GM21529 (cell line): ENCODE results near the gene SKI.

Experiments used
- ATAC-seq: cut with Tn5 transposase; IDR thresholded peaks from one replicate; pipeline ENCODE4 v1.9.1; 2021; ENCODE audit not compliant: unreplicated experiment

The SKI gene

DNA sequence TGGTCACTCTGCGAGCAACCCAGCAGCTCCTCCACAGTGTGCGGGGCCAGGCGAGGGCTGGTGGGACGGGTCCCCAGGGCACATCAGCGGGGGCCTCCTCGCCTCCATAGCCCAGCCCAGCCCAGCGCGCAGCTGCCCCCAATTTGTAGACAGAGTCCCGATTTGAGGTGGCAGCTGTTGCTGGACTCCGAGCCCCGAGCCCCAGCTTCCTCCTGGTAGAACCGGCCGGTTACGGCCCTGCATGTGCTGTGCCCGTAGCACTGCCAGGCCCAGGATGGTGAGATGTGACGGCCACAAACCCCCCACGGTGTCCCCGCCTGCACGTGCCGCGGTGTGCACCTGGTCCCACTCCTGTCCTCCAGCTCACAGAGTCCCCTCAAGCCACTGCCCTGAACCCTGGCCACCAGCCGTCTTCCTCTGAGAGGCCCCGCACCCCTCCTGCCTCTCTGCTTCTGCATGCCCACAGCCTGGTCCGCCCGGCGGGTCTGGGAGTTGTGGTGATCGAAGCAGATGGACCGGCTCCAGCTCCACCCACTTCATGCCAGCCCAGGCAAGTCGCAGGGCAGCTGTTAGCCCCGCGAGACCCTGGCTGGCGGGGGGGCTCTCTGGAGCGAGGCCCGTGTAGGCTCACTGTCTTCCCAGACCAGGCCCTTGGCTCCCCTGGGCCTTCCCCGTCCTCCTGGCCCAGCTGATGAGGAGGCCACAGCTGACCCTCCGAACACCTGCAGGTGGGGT lies 107.8 kb downstream of the SKI start:
- no peak for ATAC-seq

DNA sequence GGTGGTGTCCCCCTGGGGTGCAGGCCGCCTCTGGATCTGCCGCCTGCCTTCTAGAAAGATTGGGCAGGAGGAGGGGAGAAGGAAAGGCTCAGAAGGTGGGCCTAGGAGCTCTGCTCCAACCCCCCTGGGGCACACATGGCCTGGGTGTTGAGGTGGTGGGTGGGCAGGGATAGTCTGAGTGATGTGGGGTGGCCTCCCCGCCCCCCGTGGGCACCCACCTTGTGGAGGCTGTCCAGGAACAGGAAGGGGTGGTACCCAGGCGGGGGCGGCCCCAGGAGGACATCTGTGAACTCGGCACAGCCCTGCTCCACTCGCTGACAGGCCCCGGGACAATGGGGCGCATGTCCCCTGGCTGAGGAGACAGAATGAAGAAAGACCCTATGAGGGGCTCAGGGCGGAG lies 108.4 kb downstream of the SKI start:
- no peak for ATAC-seq

- ATAC-seq = no peak
Observed at GRCh38 chr1:2337081-2337480, 109.0 kb downstream of the SKI start.

DNA sequence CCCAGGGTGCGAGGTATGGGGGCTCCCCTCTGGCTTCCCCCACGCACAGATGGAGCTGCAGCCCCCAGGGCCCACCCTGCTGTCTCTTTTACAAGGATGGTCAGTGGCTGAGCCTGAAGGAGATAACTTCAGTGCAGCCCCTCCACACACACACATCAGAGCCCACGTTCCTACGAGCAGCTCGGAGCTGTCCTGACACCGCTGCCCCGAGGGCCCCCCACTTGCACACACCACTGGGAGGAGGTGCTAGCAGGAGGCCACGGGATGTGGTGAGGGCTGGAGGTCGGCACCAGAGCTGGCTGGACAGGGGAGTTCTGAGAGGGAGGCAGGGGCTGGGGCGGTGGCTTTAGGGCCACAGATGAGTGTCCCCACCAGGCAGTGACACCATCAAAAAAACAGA lies 109.4 kb downstream of the SKI start:
- no peak for ATAC-seq

DNA sequence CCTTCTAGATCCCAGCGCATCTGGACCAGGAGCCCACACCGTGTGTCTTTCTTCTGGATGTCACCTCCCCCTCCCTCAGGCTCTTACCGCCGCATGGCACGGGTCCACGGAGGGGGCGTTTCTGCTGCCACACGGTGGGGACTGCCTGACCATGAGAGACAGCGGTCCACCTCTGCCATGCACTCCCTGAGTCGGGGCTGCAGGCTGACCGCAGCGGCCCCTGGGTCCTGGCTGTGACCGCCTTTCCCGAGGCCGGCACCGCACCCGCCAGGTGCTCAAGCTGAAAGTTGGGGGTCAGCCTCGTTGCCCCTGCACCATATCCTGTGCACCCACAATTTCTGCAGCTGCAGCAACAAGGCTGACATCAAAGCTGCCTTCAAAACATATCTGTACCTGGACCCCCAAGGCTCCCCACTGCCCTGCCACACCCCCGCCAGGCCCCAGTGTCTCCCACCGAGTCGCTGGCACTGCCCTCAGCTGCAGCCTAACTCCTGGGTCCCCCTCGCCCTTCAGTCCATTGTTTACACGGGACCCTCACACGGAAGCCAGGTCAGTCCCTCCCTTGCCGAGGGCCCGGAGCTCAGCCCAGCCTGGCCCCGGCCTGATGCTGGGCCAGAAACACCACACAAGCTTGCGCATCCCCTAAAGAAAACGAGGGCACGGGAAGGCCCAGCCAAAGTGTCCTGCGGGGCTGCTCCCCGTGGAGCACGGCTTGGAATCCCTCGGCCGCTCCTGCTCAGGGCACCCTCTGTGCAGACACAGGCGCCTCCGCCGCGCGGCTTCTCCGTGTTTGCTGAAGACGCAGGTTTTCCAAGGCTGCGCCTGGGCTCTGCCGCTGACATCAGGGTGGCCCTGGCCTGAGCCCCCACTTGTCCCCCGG lies 111.3 kb downstream of the SKI start:
- no peak for ATAC-seq

DNA sequence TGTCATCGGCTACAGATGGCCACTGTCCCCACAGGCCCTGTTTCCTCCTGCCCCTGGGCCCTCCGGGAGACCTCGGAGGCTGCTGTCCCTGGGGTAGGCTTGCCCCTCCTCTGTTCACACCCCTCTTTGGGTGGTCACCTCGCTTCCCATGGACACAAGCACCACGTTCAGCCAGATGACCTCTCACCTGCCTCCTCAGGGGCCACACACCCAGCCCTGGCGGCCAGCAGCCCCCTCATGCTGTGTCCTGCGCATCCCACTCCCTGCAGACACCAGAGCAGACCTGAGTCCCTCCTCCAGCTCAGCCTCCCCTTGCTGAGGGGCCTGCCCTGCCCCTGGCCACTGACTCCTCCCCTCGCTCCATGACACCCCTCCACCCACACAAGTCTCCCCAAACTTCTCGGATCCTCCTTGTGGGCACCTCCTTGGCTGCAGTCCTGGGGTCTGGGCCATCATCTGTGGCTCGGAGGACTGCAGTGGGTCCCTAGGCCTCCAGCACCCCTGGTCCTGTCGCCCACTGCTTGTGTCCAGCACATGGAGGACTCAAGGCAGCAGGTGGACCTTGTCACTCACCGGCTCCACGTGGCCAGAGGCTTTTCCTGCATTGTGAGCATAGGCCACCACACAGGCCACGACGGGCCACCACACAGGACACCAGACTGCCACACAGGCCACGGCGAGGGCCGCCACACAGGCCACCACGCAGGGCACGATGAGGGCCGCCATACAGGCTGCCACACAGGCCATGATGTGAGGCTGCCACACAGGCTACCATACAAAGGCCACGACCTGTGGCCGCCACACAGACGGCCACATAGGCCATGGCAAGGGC lies 112.2 kb downstream of the SKI start:
- ATAC-seq = no peak

DNA sequence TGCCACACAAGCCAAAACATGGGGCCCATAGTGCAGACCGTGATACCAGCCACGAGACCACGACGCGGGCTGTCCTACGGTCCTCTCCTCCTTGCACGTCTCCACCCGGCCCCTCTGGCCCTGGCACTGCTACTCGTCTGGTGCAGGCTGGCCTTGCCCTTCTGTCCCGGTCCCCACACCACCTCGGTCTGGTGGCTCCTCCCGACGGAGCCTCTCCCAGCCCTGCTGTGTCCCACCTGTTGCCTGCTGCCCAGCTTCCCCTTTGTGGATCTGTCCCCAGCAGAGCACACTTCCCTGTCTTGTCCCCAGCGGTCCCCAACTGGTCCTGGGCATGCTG lies 112.8 kb downstream of the SKI start:
- no peak for ATAC-seq

GRCh38 chr1:2341706-2342383 lies 113.7 kb downstream of the SKI start:
- ATAC-seq = no peak

DNA sequence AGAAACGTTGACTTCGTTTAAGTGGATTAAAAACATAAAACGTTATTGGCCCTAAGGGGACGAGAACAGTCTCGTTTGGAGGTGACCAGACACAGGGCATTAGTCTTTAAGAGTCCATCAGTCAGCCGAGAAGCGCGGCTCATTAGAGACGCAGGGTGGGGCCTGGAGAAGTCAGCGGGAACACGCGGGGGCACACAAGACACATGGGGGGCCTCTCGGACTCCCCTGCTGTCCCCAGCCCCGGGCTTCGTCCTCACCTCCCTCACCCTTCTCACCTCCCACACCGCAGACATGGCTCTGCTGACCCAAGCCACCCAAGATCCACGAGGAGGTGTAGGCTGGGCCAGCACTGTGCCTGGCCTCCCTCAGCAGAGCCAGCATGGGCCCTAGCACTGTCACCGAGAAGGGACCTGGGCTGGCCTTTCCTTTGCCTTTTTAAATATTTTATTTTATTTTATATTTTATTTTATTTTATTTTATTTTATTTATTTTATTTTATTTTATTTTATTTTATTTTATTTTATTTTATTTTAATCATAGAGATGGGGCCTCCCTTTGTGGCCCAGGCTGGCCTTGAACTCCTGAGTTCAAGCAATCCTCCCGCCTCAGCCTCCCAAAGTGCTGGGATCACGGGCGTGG lies 114.4 kb downstream of the SKI start:
- no peak for ATAC-seq

DNA sequence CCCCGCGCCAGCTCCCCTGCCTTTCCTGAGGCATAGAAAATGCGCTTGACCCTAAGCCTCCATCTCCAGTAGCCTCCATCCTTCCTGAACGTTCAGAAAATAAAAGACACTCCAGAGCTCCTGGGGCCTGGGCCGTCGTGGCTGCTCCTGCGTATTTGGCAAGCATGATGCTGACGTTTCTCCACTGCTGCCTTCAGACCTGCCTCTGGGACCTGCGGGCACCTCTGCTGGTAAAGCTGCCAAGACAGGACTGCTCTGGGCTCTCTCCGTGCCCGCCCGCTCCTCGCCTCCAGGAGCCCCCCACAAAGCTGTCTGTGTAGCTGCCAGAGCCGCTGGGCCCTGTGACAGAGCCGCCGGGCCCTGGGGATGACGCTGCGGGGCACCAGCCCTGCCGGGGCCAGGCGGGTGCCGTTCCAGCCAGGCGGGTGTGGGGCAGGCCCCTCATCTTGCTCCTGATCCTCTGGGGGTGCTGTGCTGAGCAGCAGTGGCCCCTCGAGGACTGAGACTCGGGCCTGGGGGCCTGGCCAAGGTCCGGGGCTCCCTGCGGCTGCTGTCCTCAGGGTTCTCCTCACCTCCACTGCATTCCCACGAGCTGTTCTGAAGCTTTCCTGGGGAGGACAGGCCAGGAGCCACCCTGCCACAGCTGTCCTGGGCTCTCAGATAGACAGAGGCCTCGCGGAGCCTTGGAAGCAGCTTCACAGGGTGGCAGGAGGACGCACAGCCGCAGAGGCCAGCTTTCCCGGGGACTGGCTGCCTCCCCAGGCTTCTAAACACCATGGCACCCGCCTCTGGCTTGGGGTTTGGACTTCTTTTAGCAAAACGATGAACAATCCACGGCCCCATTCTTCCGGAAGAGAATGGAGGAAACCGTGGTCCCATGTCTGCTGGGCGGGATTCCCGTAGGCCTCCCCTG lies 115.2 kb downstream of the SKI start:
- no peak for ATAC-seq

DNA sequence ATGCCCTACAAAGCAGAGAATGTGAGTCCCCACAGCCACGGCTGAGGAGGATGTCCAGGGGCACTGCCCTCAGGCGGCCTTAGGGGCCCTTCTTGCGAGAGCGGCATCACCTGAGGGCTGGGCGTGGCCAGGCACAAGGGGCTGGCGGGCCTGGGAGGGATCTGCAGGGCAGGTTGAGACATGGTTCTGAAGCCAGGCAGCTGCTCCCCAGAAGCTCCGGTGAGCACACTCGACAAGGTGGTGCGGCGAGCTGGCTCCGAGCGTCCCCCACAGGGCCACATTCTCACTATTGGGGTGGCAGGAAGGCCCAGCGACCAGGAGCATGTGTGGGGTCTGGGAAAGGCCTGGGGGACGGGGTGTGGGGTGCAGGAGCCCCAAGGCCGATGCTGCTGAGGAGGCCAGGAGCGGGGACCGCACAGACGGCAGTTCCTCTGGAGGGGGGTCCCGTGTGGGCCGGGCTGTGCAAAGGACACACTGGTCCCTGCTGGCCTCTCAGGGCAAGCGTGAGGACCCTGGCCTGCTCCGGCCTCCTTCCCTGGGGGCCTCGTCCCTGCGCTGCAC lies 116.1 kb downstream of the SKI start:
- ATAC-seq = no peak

- ATAC-seq = no peak
Observed at GRCh38 chr1:2344744-2345296, 116.7 kb downstream of the SKI start.

- no peak for ATAC-seq
Observed at GRCh38 chr1:2345297-2346075, 117.4 kb downstream of the SKI start.

- no peak for ATAC-seq
Observed at GRCh38 chr1:2346691-2347408, 118.7 kb downstream of the SKI start.

- no peak for ATAC-seq
Observed at GRCh38 chr1:2347409-2347785, 119.3 kb downstream of the SKI start.

DNA sequence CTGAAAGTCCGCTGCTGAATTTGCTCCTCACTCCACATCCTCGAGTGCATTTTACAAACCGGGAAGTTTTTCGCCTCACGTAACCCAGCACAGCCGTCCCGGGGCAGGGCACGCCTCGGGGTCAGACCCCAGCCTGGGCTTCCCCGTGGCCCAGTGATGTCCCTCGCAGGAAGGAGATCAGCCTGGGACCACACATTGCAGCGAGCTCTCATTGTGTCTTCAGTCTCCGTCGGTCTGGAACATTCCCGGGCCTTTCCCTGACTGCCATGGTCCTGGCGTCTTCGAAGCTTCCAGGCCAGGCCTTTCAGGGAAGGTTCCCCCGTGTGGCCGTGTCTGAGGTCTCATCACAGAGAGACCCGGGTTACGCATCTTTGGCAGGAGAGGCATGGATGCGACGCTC lies 119.8 kb downstream of the SKI start:
- ATAC-seq = no peak
